ENCODE measurements around the gene KRT26. TPM values are rescaled to one million over a fixed set of nuclear protein-coding genes. Genes with fewer than 3 reads are reported as not detected.
"Not testable (repeated sequence)": the region's sequence is repeated elsewhere in the genome, so short reads cannot be mapped to it uniquely, and the experiment has no call there.

The KRT26 gene
- total and polyA plus RNA-seq, 8 donors: not detected

DNA sequence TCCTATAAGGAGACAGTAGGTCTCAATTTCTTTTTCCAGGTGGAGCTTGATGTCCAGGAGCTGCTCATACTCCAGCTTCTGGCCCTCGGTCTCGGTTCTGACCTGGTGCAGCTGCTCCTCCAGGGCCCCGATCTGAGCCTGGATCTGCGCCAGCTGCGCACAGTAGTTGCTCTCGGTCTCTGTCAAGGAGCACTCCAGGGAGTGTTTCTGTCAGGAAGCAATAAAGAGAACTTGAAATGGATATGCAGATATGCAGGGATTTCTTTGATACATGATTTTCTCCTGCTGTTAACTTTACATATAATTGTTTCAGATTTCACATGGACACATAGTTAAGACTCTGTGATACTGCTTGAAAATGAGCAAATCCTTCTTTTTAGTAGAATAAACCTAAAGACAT lies 21.6 kb downstream of the KRT26 start:
- intact Hi-C loops (cut with DNase I; ENCODE audit: low total_unique reads): no loop called here
- DNase-seq: no peak
- H3K27ac ChIP-seq: no peak overlapping the region
- H3K36me3 ChIP-seq: no peaks in the 10 kb centered on the region
- H3K27me3 ChIP-seq: peaks cover 0 to 26% (median 7%) of the 10 kb centered on the region in 3 donors
- no peak overlapping the region for H3K4me3 ChIP-seq
- 70 to 89% (median 86%) methylated on average over 6 of the region's 6 CpGs for WGBS, 5 donors
- no peak for TF ChIP-seq POLR2AphosphoS5 (IDR thresholded peaks at IDR 0.05)
- TF ChIP-seq EP300 (IDR thresholded peaks at IDR 0.05): no peak
- TF ChIP-seq POLR2A (IDR thresholded peaks at IDR 0.05): no peak
- TF ChIP-seq, protein P1, sequence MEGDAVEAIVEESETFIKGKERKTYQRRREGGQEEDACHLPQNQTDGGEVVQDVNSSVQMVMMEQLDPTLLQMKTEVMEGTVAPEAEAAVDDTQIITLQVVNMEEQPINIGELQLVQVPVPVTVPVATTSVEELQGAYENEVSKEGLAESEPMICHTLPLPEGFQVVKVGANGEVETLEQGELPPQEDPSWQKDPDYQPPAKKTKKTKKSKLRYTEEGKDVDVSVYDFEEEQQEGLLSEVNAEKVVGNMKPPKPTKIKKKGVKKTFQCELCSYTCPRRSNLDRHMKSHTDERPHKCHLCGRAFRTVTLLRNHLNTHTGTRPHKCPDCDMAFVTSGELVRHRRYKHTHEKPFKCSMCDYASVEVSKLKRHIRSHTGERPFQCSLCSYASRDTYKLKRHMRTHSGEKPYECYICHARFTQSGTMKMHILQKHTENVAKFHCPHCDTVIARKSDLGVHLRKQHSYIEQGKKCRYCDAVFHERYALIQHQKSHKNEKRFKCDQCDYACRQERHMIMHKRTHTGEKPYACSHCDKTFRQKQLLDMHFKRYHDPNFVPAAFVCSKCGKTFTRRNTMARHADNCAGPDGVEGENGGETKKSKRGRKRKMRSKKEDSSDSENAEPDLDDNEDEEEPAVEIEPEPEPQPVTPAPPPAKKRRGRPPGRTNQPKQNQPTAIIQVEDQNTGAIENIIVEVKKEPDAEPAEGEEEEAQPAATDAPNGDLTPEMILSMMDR (IDR thresholded peaks at IDR 0.05): no peak
- H3K9me3 ChIP-seq: peaks cover 0 to 4% (median 0%) of the 10 kb centered on the region in 4 donors
- H3K4me1 ChIP-seq: no peaks in the 10 kb centered on the region

DNA sequence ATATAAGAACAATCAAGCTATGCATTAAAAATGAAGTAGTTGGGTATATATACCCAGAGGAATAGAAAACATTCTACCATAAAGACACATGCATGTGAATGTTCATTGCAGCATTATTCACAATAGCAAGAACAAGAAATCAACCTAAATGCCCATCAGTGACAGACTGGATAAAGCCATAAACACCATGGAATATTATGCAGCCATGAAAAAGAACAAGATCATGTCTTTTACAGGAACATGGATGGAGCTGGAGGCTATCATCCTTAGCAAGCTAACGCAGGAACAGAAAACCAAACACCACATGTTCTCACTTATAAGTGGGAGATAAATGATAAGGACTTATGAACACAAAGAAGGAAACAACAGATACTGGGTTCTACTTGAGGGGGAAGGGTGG lies 23.3 kb downstream of the KRT26 start:
- 70 to 80% (median 76%) methylated on average over 1 of the region's 1 CpG for WGBS, 5 donors
- H3K36me3 ChIP-seq; DNase-seq; H3K9me3 ChIP-seq; H3K27ac ChIP-seq; intact Hi-C loops (cut with DNase I; ENCODE audit: low total_unique reads); H3K4me3 ChIP-seq; H3K4me1 ChIP-seq: not testable (repeated sequence)
- H3K27me3 ChIP-seq: peaks cover 0 to 39% (median 7%) of the 10 kb centered on the region in 3 donors

DNA sequence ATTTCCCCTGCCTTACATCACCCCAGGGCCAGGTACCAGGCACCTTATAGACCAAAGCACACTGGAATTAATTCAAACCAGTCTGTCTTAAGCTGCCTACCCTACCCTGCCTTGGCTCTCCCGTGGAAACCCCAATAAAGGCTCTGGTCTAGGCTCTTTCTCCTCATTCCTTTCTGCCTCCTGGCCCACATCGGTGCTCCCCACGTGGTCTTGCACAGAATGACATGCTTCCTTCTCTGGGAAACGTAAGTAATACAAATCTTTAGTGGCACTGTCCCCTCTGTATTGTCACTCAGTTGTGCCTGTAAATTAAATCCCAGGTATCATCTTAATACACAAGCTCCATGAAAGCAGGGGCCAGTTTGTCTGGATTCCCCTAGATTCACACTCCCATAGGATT lies 33.4 kb downstream of the KRT26 start:
- Histone ChIP-seq H3K27me3 (peaks cover 0 to 36% (median 0%) of the 10 kb centered on the region in 3 donors), H3K36me3 (no peaks in the 10 kb centered on the region), H3K4me1 (no peaks in the 10 kb centered on the region), H3K4me3 (no peak overlapping the region), H3K27ac (no peak overlapping the region), H3K9me3 (peaks cover 0 to 13% (median 11%) of the 10 kb centered on the region in 4 donors)
- WGBS, 5 donors: 44 to 59% (median 55%) methylated on average over 4 of the region's 4 CpGs
- DNase-seq: no peak
- intact Hi-C loops (cut with DNase I; ENCODE audit: low total_unique reads): no loop called here
- no peak for TF ChIP-seq EP300 (IDR thresholded peaks at IDR 0.05)
- no peak for TF ChIP-seq POLR2A (IDR thresholded peaks at IDR 0.05)
- TF ChIP-seq, protein P1 (IDR thresholded peaks at IDR 0.05): no peak
- no peak for TF ChIP-seq POLR2AphosphoS5 (IDR thresholded peaks at IDR 0.05)

DNA sequence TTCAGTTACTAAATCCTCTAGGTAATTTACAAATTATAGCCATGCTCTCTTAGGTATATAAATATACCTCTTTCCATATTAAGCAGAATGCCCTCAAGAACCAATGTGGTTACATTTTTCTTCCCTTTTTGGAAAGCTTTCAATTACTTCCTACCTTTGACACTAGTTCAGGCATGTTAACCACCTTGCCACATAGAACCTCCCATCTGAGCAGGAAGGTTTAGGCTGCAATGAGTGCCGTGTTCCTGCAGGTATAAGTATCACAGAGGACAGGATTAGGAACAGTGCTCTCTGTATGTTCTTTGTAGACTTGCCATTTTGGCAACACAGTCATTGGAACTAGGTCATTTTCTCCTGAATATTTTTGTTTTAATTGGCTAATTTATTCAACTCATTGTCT lies 37.0 kb downstream of the KRT26 start:
- peaks cover 0 to 31% (median 0%) of the 10 kb centered on the region in 3 donors for H3K27me3 ChIP-seq
- TF ChIP-seq POLR2AphosphoS5 (IDR thresholded peaks at IDR 0.05) (no peak), EP300 (IDR thresholded peaks at IDR 0.05) (no peak), POLR2A (IDR thresholded peaks at IDR 0.05) (no peak)
- TF ChIP-seq, protein P1 (IDR thresholded peaks at IDR 0.05): no peak
- intact Hi-C loops (cut with DNase I; ENCODE audit: low total_unique reads): no loop called here
- no peak overlapping the region for H3K4me3 ChIP-seq
- no peak for DNase-seq
- no peaks in the 10 kb centered on the region for H3K4me1 ChIP-seq
- no peaks in the 10 kb centered on the region for H3K9me3 ChIP-seq
- no peaks in the 10 kb centered on the region for H3K36me3 ChIP-seq
- WGBS, 5 donors: 66 to 93% (median 79%) methylated on average over 1 of the region's 1 CpG
- no peak overlapping the region for H3K27ac ChIP-seq

DNA sequence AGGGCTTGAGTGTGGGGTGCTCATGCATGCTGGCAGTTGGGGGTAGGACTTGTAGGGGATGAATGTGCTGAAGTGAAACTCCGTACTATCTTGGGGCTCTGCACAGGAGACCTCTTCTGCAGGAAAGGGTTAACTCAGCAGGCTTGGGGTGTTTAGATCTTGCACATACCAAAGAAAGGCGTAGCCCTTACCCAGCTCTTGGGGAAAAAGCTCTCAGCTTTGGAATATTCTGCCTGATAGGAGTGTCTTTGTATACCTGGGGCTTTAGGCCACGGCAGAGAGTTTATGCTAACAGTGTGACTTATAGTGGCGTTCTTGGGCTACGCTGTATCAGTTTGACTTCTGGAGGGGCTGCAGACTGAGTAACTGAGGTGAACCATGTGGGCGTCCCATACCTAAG lies 38.0 kb downstream of the KRT26 start:
- TF ChIP-seq POLR2A (IDR thresholded peaks at IDR 0.05) (no peak), EP300 (IDR thresholded peaks at IDR 0.05) (no peak), POLR2AphosphoS5 (IDR thresholded peaks at IDR 0.05) (no peak)
- TF ChIP-seq, protein P1 (IDR thresholded peaks at IDR 0.05): no peak
- Histone ChIP-seq H3K36me3 (no peaks in the 10 kb centered on the region), H3K27me3 (peaks cover 0 to 27% (median 0%) of the 10 kb centered on the region in 3 donors), H3K4me1 (no peaks in the 10 kb centered on the region), H3K4me3 (no peak overlapping the region), H3K27ac (no peak overlapping the region), H3K9me3 (no peaks in the 10 kb centered on the region)
- intact Hi-C loops (cut with DNase I; ENCODE audit: low total_unique reads): no loop called here
- 62 to 72% (median 69%) methylated on average over 6 of the region's 6 CpGs for WGBS, 5 donors
- no peak for DNase-seq

Data from stomach (tissue), 9 donors.